GM18870 (cell line): ENCODE results near the gene HNRNPK.

Source experiments
- ATAC-seq: cut with Tn5 transposase; IDR thresholded peaks from one replicate; pipeline ENCODE4 v1.9.1; 2021; ENCODE audit warnings: moderate library complexity; ENCODE audit not compliant: unreplicated experiment

Gene HNRNPK

DNA sequence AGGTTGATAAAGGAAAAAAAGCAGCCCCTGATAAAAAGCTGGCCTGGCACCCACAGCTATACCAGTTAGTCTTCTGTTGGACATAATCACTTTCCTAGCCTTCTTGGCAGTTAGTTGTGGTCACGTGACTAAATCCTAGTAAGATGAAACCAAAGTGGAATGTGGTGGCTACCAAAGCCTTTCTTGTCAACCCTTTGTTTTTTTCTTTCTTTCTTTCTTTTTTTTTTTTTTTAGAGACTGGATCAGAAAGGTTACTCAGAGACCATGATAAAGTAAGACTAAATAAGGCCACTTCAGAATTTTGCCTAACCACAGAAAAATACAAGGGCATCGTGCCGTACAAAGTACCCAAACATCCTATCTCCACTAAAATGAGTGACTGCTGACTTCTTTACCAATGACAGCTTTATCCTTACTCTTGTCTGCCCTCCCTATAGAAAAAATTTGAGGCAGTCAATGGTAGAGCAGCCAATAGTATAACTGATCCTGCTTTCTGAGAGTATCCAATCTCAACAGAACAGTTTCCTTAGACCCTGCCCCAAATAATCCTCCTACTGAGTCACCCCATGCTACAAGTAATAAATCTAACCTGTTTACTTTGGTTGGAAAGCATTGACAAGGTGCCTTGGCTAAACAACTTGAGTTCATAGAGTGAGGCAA is 44.6 kb downstream of the HNRNPK start:
- no peak for ATAC-seq

DNA sequence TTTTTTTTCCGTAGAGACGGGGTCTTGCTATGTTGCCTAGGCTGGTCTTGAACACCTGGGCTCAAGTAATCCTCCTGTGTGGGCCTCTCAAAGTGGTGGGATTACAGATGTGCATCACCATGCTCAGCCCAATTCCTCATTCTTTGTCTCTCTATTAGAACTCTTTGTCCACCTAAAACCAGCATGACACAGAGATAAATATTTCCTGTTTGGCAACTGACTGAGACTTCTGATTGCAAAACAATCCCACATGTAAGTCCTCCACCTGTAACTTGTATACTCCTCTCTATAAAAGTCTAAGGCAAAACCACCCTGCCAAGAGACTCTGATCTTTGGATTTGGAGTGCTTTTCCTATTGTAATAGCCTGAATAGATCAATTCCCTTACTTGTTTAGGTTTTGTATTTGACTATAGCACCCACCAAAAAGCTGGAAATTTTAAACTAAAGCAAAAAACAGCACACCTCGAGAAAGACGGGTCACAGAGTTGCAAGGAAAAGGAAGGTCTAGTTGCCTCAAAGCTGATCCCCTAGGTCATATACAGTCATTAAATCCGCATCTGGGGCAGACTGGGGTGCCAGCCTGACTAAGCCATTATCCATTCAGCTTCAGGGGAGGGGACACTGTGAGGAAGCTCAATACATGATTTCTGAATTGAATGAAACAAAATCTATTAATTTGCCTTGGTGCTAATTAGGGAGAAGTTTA is 45.3 kb downstream of the HNRNPK start:
- ATAC-seq: no peak

DNA sequence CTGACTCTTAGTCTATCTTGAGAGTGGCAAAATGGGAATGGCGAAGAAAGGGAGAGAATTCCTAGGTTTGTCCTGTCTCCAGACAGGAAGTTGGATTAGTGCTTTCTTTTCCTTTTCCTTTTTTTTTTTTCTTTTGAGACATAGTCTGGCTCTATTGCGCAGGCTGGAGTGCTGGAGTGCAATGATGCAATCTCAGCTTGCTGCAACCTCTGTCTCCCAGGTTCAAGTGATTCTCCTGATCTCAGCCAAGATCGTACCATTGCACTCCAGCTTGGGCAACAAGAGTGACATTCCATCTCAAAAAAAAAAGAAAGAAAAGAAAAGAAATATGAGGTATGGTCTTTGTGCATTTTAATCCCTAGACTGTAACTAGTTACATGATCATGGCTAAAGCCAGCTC is 46.2 kb downstream of the HNRNPK start:
- ATAC-seq: no peak

DNA sequence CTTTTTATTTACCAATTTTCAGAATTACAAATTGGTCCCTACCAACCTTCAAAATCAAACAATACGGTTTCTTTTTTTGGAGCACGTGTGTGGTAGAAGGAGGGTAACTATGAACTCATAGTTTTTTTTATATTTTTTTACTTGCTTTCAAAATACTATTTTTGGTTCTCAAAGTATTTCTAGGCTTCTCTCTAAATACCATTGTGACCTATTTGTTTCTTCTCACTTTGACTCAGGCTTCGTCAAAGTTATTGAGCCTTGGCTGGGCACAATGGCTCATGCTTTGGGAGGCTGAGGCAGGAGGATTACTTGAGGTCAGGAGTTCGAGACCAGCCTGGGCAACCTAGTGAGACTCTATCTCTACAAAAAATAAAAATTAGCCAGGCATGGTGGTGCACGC is 47.2 kb downstream of the HNRNPK start:
- no peak for ATAC-seq

DNA sequence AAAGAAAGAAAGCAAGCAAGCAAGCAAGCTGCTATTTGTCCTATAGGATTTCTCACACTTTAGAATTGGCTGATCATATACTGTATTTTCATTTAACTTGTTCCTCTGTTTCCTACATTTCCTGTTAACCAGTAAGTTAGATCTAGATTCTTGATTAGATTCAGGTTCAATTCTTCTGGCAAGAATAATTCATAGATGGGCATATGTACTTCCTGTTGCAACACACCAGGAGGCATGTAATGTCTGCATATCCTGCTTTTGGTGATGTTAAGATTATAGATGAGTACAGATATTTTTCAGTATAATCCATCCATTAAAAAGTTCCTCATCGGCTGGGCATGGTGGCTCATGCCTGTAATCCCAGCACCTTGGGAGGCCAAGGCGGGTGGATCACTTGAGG is 48.0 kb downstream of the HNRNPK start:
- no peak for ATAC-seq

DNA sequence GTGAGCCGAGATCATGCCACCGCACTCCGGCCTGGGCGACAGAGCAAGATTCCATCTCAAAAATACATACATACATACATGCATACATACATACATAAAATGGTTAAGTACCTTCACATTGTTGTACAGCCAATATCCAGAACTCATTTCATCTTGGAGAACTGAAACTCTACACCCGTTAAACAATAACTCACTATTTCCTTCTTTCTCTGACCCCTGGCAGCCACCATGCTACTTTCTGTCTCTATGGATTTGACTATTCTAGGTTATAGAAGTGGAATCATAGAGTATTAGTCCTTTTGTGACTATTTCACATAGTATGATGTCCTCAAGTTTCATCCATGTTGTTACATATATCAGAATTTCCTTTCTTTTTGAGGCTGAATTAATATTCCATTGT is 49.1 kb downstream of the HNRNPK start:
- ATAC-seq: no peak

DNA sequence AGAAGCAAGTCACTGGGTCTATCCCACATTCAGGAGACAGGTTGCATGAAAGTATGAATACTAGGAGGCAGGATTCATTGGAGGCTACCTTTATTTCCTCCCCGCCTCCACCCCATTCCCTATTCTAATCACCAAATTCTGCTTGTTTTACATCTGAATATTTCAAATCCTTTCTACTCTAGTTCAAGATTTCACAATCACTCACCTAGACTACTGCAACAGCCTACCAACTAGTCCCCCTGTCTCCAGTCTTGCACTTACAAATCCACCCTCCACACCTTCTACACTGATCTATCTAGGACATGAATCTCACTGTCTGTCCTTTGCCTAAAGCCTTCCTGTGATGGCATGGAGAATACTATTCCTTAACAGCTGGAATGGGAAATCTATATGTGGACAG is 52.4 kb downstream of the HNRNPK start:
- ATAC-seq: no peak

DNA sequence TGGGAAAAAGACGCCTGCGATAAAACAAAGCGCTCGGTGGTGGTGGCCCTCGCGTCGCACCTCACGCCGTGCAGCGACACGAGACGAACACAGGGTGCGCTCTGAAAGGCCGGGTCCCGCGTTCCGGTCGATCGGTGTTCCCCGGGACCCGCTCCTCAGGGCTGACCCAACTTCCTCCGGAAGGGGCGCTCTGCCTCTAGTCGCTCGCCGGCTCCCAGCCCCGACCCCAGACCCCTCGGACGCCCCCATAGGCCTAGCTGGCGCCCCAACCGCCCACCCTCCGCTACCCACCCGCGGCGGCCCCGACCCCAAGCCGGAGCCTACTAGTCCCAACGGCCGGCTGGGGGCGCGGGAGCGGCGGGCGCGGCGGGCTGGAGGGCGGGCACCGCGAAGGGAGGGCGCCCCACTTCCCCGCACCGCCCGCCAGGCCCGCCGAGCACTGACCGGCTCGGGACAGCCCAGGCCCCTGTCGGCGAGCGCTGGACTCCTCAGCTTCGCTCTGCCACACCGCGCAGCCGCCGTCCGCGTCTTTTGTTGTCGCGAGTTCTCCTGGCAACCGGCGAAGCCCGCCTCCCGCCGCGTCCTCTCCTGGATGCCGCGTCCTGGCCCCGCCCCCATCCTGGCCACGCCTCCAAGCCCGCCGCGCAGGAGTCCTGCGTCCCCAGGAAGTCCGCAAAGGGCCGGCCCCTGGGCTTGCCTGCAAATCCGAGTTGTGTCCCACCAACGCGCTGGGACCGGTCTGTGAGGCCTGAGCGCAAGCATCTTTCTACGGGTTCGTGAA is 58.9 kb downstream of the HNRNPK start, which contains the start of gene KIF27:
TSS of gene KIF27 (minus strand) at position 506 of the 781 bp plus-strand sequence. CDS start 5,841 bp downstream, outside the sequence.
- ATAC-seq: peak; percentile 86

DNA sequence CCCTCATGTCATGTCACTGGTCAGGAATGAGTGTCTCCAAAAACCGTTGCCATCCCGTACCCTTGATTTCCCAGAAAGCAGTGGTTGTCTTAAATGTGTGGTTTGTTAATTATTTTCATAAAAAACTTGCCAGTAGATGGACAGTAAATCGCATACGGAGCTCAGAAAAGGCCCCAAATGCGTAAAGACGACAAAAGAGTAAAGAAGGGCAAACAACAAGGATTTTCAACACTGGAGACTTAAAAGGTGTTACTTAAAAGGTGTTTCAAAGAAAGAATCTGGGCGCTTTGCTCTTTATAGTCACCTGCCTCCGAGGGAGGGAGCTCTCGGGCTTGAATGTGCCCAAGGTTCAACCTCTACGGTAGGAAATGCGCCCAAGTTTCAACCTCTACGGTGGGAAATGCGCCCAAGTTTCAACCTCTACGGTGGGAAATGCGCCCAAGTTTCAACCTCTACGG is 59.5 kb downstream of the HNRNPK start:
- peak; percentile 21 for ATAC-seq

DNA sequence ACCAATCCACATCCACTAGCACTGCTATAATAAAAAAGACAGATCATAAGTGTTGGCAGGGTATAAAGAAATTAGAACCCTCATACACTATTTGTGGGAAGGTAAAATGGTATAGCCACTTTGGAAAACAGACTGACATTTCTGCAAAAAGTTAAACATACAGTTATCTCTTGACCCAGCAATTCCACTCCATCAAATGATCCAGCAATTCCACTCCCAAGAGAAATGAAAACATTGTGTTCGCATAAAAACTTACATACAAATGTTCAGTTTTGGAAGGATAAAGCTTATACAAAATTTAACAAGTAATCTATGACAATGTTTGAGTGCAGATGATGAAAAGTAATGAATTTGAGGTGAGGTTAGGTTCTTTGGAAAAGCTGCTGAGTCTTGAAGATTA is 60.9 kb downstream of the HNRNPK start:
- no peak for ATAC-seq
